GM23338 (cell line): ENCODE data around the gene REPS1. TPM values are rescaled to one million over a fixed set of nuclear protein-coding genes. Genes with fewer than 3 reads are reported as not detected.

Source experiments
- ATAC-seq: fragments of 200-7000 bp; cut with Tn5 transposase; 3 replicates; pipeline ENCODE4 v1.9.1; 2020
- DNase-seq: peaks from one replicate; pipeline ENCODE4 v3.0.0-alpha.2; 2015; ENCODE audit warnings: low spot score
- H2AFZ ChIP-seq: fragments of 200-600 bp; sonication (generic); 2 replicates; pipeline ENCODE4 v1.8.0; 2016; ENCODE audit warnings: antibody characterized with exemption, mild to moderate bottlenecking, moderate library complexity
- H3F3A ChIP-seq: fragments of 200-600 bp; sonication (generic); replicated peaks from 2 replicates; pipeline ENCODE4 v1.8.0; 2017; ENCODE audit warnings: antibody characterized with exemption, mixed run types, low read depth
- H3K27ac ChIP-seq: fragments of 200-600 bp; sonication (generic); 2 replicates; pipeline ENCODE4 v1.6.1; 2016; ENCODE audit warnings: low read depth
- H3K27me3 ChIP-seq: fragments of 200-600 bp; sonication (generic); 2 replicates; pipeline ENCODE4 v1.8.0; 2016; ENCODE audit warnings: mild to moderate bottlenecking, mixed run types, moderate library complexity; ENCODE audit not compliant: insufficient read depth
- H3K36me3 ChIP-seq: fragments of 200-600 bp; sonication (generic); 2 replicates; pipeline ENCODE4 v1.8.0; 2016; ENCODE audit warnings: mild to moderate bottlenecking; ENCODE audit not compliant: insufficient read depth
- H3K4me1 ChIP-seq: fragments of 200-600 bp; sonication (generic); 2 replicates; pipeline ENCODE4 v1.8.0; 2016; ENCODE audit warnings: mild to moderate bottlenecking, moderate library complexity; ENCODE audit not compliant: insufficient read depth
- H3K4me2 ChIP-seq: fragments of 200-600 bp; sonication (generic); 2 replicates; pipeline ENCODE4 v1.7.1; 2017; ENCODE audit warnings: mixed run types
- H3K4me3 ChIP-seq: fragments of 200-600 bp; sonication (generic); 2 replicates; pipeline ENCODE4 v1.6.1; 2016; ENCODE audit warnings: mixed run types
- H3K79me2 ChIP-seq: fragments of 200-600 bp; sonication (generic); replicated peaks from 2 replicates; pipeline ENCODE4 v1.8.0; 2017; ENCODE audit warnings: mild to moderate bottlenecking; ENCODE audit not compliant: insufficient read depth
- H3K9me2 ChIP-seq: fragments of 200-600 bp; sonication (generic); 2 replicates; pipeline ENCODE4 v1.8.0; 2017; ENCODE audit not compliant: insufficient read depth
- H4K20me1 ChIP-seq: fragments of 200-600 bp; sonication (generic); replicated peaks from 2 replicates; pipeline ENCODE4 v1.8.0; 2017; ENCODE audit warnings: mild to moderate bottlenecking; ENCODE audit not compliant: insufficient read depth
- H3K27ac Mint-ChIP-seq: 2 replicates; pipeline ENCODE4 v1.8.0; 2020; ENCODE audit warnings: inconsistent platforms, mild to moderate bottlenecking, moderate library complexity, mixed read lengths
- H3K27me3 Mint-ChIP-seq: 3 replicates; pipeline ENCODE4 v1.8.0; 2022; ENCODE audit warnings: low read depth, mild to moderate bottlenecking, moderate library complexity, mixed read lengths, inconsistent platforms; ENCODE audit not compliant: insufficient read depth, poor library complexity
- H3K36me3 Mint-ChIP-seq: 3 replicates; pipeline ENCODE4 v1.8.0; 2021; ENCODE audit warnings: low read depth, mild to moderate bottlenecking, inconsistent platforms, moderate library complexity, mixed read lengths
- H3K4me1 Mint-ChIP-seq: 3 replicates; pipeline ENCODE4 v1.8.0; 2020; ENCODE audit warnings: mild to moderate bottlenecking, inconsistent platforms, mixed read lengths
- H3K4me3 Mint-ChIP-seq: 3 replicates; pipeline ENCODE4 v1.8.0; 2021; ENCODE audit warnings: moderate library complexity, mild to moderate bottlenecking, inconsistent platforms, mixed read lengths
- H3K9me3 Mint-ChIP-seq: 3 replicates; pipeline ENCODE4 v1.8.0; 2020; ENCODE audit warnings: moderate library complexity, mild to moderate bottlenecking, inconsistent platforms, mixed read lengths
- CREB1 ChIP-seq: fragments of 250-450 bp; sonication (Bioruptor Pico); IDR thresholded peaks from 2 replicates; pipeline ENCODE4 v1.5.0; 2020; ENCODE audit warnings: low read depth, mild to moderate bottlenecking, moderate library complexity
- POLR2AphosphoS5 ChIP-seq: IDR thresholded peaks from 2 replicates; pipeline ENCODE4 v1.6.1; 2016; ENCODE audit warnings: antibody characterized with exemption, low read depth
- STAT1 ChIP-seq: IDR thresholded peaks from one replicate; pipeline ENCODE4 v1.6.1; 2016; ENCODE audit warnings: antibody characterized with exemption; ENCODE audit not compliant: unreplicated experiment
- polyA plus RNA-seq: library from polyadenylated mRNA; unstranded; fragments of >200 nt; fragmentation: Nextera tagmentation; extraction: Ambion mirVana; gene quantifications from 2 replicates; pipeline ENCODE4 v1.2.1, GENCODE V29; 2016
- total RNA-seq: library from RNA; depleted of rRNA; stranded (reverse); fragments of >200 nt; shearing (Covaris generic); gene quantifications from 2 replicates; pipeline ENCODE4 v1.2.3, GENCODE V29; 2014
- TF ChIP-seq, protein P1 (sequence below): fragments of 250-450 bp; sonication (Bioruptor Pico); IDR thresholded peaks from 2 replicates; pipeline ENCODE4 v1.5.0; 2020; ENCODE audit warnings: mild to moderate bottlenecking, moderate library complexity
- TF ChIP-seq, protein P2 (sequence below), 2 experiments: fragments of 200-600 bp in 1 of 2; sonication (generic) in 1 of 2; conservative IDR thresholded peaks; 2 replicates each; pipeline versions ENCODE4 v1.5.1 to v1.6.1; 2016 to 2017; ENCODE audit warnings: antibody characterized with exemption in 2 of 2, low read depth in 2 of 2, mild to moderate bottlenecking in 2 of 2, moderate library complexity in 1 of 2
- TF ChIP-seq, protein P3 (sequence below): IDR thresholded peaks from one replicate; pipeline ENCODE4 v1.6.1; 2018; ENCODE audit warnings: antibody characterized with exemption; ENCODE audit not compliant: unreplicated experiment

REPS1 gene
- total and polyA plus RNA-seq, 2 experiments from 2014 or later: 46.0 to 65.7 TPM

DNA sequence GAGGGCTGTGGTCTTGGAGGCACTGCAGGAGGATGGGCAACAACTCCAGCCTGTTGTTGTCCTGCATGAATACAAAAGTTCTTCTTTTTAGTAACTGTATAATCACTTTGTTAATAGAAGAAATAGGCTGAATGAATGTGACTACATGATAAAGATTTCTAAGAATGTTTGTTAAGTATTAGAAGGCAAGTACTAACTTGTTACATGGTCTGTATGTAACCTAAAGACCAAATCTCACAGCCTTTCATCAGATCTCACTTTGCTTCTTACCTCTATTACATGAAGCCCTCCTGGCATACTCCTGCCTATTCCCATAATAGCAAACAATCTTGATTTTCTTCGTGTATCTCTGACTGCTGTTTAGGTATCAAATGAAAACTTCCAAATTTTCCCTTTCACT lies 73.4 kb downstream of the REPS1 start (continued):
- TF ChIP-seq, protein P1, sequence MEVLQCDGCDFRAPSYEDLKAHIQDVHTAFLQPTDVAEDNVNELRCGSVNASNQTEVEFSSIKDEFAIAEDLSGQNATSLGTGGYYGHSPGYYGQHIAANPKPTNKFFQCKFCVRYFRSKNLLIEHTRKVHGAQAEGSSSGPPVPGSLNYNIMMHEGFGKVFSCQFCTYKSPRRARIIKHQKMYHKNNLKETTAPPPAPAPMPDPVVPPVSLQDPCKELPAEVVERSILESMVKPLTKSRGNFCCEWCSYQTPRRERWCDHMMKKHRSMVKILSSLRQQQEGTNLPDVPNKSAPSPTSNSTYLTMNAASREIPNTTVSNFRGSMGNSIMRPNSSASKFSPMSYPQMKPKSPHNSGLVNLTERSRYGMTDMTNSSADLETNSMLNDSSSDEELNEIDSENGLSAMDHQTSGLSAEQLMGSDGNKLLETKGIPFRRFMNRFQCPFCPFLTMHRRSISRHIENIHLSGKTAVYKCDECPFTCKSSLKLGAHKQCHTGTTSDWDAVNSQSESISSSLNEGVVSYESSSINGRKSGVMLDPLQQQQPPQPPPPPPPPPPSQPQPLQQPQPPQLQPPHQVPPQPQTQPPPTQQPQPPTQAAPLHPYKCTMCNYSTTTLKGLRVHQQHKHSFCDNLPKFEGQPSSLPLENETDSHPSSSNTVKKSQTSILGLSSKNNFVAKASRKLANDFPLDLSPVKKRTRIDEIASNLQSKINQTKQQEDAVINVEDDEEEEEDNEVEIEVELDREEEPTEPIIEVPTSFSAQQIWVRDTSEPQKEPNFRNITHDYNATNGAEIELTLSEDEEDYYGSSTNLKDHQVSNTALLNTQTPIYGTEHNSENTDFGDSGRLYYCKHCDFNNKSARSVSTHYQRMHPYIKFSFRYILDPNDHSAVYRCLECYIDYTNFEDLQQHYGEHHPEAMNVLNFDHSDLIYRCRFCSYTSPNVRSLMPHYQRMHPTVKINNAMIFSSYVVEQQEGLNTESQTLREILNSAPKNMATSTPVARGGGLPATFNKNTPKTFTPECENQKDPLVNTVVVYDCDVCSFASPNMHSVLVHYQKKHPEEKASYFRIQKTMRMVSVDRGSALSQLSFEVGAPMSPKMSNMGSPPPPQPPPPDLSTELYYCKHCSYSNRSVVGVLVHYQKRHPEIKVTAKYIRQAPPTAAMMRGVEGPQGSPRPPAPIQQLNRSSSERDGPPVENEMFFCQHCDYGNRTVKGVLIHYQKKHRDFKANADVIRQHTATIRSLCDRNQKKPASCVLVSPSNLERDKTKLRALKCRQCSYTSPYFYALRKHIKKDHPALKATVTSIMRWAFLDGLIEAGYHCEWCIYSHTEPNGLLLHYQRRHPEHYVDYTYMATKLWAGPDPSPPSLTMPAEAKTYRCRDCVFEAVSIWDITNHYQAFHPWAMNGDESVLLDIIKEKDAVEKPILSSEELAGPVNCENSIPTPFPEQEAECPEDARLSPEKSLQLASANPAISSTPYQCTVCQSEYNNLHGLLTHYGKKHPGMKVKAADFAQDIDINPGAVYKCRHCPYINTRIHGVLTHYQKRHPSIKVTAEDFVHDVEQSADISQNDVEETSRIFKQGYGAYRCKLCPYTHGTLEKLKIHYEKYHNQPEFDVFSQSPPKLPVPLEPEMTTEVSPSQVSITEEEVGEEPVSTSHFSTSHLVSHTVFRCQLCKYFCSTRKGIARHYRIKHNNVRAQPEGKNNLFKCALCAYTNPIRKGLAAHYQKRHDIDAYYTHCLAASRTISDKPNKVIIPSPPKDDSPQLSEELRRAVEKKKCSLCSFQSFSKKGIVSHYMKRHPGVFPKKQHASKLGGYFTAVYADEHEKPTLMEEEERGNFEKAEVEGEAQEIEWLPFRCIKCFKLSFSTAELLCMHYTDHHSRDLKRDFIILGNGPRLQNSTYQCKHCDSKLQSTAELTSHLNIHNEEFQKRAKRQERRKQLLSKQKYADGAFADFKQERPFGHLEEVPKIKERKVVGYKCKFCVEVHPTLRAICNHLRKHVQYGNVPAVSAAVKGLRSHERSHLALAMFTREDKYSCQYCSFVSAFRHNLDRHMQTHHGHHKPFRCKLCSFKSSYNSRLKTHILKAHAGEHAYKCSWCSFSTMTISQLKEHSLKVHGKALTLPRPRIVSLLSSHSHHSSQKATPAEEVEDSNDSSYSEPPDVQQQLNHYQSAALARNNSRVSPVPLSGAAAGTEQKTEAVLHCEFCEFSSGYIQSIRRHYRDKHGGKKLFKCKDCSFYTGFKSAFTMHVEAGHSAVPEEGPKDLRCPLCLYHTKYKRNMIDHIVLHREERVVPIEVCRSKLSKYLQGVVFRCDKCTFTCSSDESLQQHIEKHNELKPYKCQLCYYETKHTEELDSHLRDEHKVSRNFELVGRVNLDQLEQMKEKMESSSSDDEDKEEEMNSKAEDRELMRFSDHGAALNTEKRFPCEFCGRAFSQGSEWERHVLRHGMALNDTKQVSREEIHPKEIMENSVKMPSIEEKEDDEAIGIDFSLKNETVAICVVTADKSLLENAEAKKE: no peak
- no peak for TF ChIP-seq CREB1 (CRISPR knock-in tag)

DNA sequence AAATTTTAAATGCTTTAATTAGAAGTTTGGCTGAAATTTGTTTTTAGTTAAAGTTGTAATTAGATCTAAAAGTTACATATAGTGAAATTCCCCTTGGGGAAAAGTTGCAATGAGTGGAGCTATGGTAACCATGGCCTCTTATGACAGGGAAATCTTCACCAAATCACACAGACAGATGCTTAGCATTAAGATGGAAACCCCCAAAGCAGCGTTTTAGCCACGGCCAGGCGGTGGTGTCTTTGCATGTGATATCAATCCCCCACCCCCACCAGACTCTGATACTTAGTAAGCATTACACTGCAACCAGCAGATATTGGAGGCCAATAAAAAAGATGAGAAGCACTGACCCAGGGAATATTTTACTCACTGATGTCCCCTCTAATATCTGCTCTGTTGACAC lies 75.7 kb downstream of the REPS1 start:
- Histone ChIP-seq H4K20me1 (no peaks in the 10 kb centered on the region), H3K27me3 (no peaks in the 10 kb centered on the region), H3K4me3 (no peak overlapping the region), H3K9me2 (no peaks in the 10 kb centered on the region), H3K27ac (no peak overlapping the region), H3K36me3 (peaks cover 29% of the 10 kb centered on the region), H3K4me2 (no peak overlapping the region), H3F3A (no peaks in the 10 kb centered on the region), H2AFZ (no peak overlapping the region), H3K4me1 (no peaks in the 10 kb centered on the region), H3K79me2 (no peaks in the 10 kb centered on the region)
- H3K27me3 Mint-ChIP-seq: no peaks in the 10 kb centered on the region
- no peak for DNase-seq
- no peak for ATAC-seq
- no peak overlapping the region for H3K4me3 Mint-ChIP-seq
- H3K27ac Mint-ChIP-seq: no peak overlapping the region
- peaks cover 72% of the 10 kb centered on the region for H3K36me3 Mint-ChIP-seq
- no peaks in the 10 kb centered on the region for H3K4me1 Mint-ChIP-seq
- H3K9me3 Mint-ChIP-seq: no peaks in the 10 kb centered on the region
- TF ChIP-seq, protein P2, sequence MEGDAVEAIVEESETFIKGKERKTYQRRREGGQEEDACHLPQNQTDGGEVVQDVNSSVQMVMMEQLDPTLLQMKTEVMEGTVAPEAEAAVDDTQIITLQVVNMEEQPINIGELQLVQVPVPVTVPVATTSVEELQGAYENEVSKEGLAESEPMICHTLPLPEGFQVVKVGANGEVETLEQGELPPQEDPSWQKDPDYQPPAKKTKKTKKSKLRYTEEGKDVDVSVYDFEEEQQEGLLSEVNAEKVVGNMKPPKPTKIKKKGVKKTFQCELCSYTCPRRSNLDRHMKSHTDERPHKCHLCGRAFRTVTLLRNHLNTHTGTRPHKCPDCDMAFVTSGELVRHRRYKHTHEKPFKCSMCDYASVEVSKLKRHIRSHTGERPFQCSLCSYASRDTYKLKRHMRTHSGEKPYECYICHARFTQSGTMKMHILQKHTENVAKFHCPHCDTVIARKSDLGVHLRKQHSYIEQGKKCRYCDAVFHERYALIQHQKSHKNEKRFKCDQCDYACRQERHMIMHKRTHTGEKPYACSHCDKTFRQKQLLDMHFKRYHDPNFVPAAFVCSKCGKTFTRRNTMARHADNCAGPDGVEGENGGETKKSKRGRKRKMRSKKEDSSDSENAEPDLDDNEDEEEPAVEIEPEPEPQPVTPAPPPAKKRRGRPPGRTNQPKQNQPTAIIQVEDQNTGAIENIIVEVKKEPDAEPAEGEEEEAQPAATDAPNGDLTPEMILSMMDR (conservative IDR thresholded peaks at IDR 0.05; ENCODE audit: low read depth in 2 of 2): 0 out of 4 replicates have a peak, but pooled peaks of 1 of the 2 experiments have one; percentile 10
- TF ChIP-seq, protein P3, sequence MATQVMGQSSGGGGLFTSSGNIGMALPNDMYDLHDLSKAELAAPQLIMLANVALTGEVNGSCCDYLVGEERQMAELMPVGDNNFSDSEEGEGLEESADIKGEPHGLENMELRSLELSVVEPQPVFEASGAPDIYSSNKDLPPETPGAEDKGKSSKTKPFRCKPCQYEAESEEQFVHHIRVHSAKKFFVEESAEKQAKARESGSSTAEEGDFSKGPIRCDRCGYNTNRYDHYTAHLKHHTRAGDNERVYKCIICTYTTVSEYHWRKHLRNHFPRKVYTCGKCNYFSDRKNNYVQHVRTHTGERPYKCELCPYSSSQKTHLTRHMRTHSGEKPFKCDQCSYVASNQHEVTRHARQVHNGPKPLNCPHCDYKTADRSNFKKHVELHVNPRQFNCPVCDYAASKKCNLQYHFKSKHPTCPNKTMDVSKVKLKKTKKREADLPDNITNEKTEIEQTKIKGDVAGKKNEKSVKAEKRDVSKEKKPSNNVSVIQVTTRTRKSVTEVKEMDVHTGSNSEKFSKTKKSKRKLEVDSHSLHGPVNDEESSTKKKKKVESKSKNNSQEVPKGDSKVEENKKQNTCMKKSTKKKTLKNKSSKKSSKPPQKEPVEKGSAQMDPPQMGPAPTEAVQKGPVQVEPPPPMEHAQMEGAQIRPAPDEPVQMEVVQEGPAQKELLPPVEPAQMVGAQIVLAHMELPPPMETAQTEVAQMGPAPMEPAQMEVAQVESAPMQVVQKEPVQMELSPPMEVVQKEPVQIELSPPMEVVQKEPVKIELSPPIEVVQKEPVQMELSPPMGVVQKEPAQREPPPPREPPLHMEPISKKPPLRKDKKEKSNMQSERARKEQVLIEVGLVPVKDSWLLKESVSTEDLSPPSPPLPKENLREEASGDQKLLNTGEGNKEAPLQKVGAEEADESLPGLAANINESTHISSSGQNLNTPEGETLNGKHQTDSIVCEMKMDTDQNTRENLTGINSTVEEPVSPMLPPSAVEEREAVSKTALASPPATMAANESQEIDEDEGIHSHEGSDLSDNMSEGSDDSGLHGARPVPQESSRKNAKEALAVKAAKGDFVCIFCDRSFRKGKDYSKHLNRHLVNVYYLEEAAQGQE: no peak
- TF ChIP-seq POLR2AphosphoS5 (no peak), STAT1 (no peak)
